ENCODE data around the gene MFSD6. TPM values are rescaled to one million over a fixed set of nuclear protein-coding genes. Genes with fewer than 3 reads are reported as not detected.

MFSD6 gene
- polyA plus RNA-seq, 1 of the 3 experiments (the other 2 are of a cell fraction), result 15.1 TPM

DNA sequence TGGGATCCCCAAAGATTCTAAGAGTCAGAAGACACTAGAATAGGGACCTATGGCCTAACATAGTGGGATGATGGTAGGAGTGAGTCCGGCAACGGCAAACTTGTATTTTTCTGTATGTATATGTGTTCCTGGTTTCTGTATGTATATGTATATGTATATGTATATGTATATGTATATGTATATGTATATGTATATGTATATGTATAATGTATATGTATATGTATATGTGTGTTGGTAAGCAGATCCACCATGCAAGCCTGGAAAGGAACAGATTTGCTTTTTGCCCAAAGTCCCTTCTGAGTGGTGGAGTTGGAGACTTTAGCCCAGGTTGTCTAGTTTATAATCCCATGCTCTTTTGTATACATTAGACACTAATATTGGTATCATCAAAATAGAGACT lies 46.6 kb downstream of the MFSD6 start:
- Histone ChIP-seq H3F3A (replicated peaks; ENCODE audit: insufficient read depth) (peaks cover 7% of the 10 kb centered on the region), H4K20me1 (ENCODE audit: insufficient read depth) (no peaks in the 10 kb centered on the region), H2AFZ (ENCODE audit: low read depth) (no peak overlapping the region), H3K4me1 (ENCODE audit: control insufficient read depth in 1 of 2, insufficient read depth in 2 of 2, low read depth in 1 of 2, low read length in 1 of 2) (peaks cover 3 to 7% of the 10 kb centered on the region in 2 experiments; a peak in 3 of 4 replicates), H3K27ac (ENCODE audit: low read depth in 2 of 2, low read length in 1 of 2) (no peak overlapping the region), H3K79me2 (ENCODE audit: insufficient read depth) (no peaks in the 10 kb centered on the region), H3K36me3 (replicated peaks in 1 of 2; ENCODE audit: control insufficient read depth in 1 of 2, insufficient read depth in 2 of 2, low read length in 1 of 2) (no peaks in the 10 kb centered on the region), H3K4me2 (no peak overlapping the region), H3K9me2 (no peaks in the 10 kb centered on the region), H3K4me3 (ENCODE audit: low read depth in 2 of 2, low read length in 1 of 2) (no peak overlapping the region), H3K27me3 (ENCODE audit: insufficient read depth) (no peaks in the 10 kb centered on the region), H3K9me3 (no peaks in the 10 kb centered on the region), H3K9ac (no peak overlapping the region)
- no peak for DNase-seq
- 100% methylated on average over 2 of the region's 2 CpGs for WGBS (ENCODE audit: low lambda C conversion rate)
- ChIA-PET CTCF (interaction anchor here (0.7 to 0.9 kb wide), 2 partner anchors 13 to 51 kb away, joined by 3 read pairs; no protein-coding TSS in a partner anchor), POLR2A (no interaction called here)
- TF ChIP-seq SIN3A (IDR thresholded peaks at IDR 0.05; ENCODE audit: borderline replicate concordance, low read depth, low read length) (no peak), RCOR1 (IDR thresholded peaks at IDR 0.05; ENCODE audit: low read length) (no peak), ELF1 (IDR thresholded peaks at IDR 0.05) (no peak), POLR2AphosphoS5 (IDR thresholded peaks at IDR 0.05; ENCODE audit: low read depth, low read length) (no peak)

GRCh38 chr2:190455358-190456095 lies 47.4 kb downstream of the MFSD6 start:
- Histone ChIP-seq H3K4me3 (ENCODE audit: low read depth in 2 of 2, low read length in 1 of 2) (no peak overlapping the region), H3F3A (replicated peaks; ENCODE audit: insufficient read depth) (peaks cover 7% of the 10 kb centered on the region), H3K27ac (ENCODE audit: low read depth in 2 of 2, low read length in 1 of 2) (no peak overlapping the region), H3K4me1 (ENCODE audit: control insufficient read depth in 1 of 2, insufficient read depth in 2 of 2, low read depth in 1 of 2, low read length in 1 of 2) (peaks cover 4 to 7% of the 10 kb centered on the region in 2 experiments; a peak in 3 of 4 replicates), H2AFZ (ENCODE audit: low read depth) (no peak overlapping the region), H3K9me2 (no peaks in the 10 kb centered on the region), H3K36me3 (replicated peaks in 1 of 2; ENCODE audit: control insufficient read depth in 1 of 2, insufficient read depth in 2 of 2, low read length in 1 of 2) (no peaks in the 10 kb centered on the region), H3K9ac (no peak overlapping the region), H4K20me1 (ENCODE audit: insufficient read depth) (no peaks in the 10 kb centered on the region), H3K9me3 (no peaks in the 10 kb centered on the region), H3K4me2 (no peak overlapping the region), H3K79me2 (ENCODE audit: insufficient read depth) (no peaks in the 10 kb centered on the region), H3K27me3 (ENCODE audit: insufficient read depth) (no peaks in the 10 kb centered on the region)
- DNase-seq, result no peak
- 94% methylated on average over 7 of the region's 7 CpGs for WGBS (ENCODE audit: low lambda C conversion rate)
- ChIA-PET POLR2A (no interaction called here), CTCF (interaction anchor here (0.9 kb wide), 1 partner anchor 12 kb away, joined by 3 read pairs; no protein-coding TSS in a partner anchor)
- no peak for TF ChIP-seq SMC3 (IDR thresholded peaks at IDR 0.05; ENCODE audit: low read depth, low read length)
- no peak for TF ChIP-seq RXRA (IDR thresholded peaks at IDR 0.05; ENCODE audit: borderline replicate concordance, low read depth)
- TF ChIP-seq REST (IDR thresholded peaks at IDR 0.05; ENCODE audit: low read depth, low read length), result no peak
- no peak for TF ChIP-seq GATA2 (CRISPR knock-in tag; IDR thresholded peaks at IDR 0.05)
- TF ChIP-seq EP300 (IDR thresholded peaks at IDR 0.05; ENCODE audit: borderline replicate concordance in 1 of 2, low read depth in 1 of 2, low read length in 1 of 2), result no peak
- TF ChIP-seq, protein P1, sequence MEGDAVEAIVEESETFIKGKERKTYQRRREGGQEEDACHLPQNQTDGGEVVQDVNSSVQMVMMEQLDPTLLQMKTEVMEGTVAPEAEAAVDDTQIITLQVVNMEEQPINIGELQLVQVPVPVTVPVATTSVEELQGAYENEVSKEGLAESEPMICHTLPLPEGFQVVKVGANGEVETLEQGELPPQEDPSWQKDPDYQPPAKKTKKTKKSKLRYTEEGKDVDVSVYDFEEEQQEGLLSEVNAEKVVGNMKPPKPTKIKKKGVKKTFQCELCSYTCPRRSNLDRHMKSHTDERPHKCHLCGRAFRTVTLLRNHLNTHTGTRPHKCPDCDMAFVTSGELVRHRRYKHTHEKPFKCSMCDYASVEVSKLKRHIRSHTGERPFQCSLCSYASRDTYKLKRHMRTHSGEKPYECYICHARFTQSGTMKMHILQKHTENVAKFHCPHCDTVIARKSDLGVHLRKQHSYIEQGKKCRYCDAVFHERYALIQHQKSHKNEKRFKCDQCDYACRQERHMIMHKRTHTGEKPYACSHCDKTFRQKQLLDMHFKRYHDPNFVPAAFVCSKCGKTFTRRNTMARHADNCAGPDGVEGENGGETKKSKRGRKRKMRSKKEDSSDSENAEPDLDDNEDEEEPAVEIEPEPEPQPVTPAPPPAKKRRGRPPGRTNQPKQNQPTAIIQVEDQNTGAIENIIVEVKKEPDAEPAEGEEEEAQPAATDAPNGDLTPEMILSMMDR (IDR thresholded peaks at IDR 0.05), result no peak
- no peak for TF ChIP-seq MEF2A (IDR thresholded peaks at IDR 0.05; ENCODE audit: borderline replicate concordance, low read depth)
- TF ChIP-seq TCF12 (IDR thresholded peaks at IDR 0.05), result no peak
- TF ChIP-seq, protein P2, sequence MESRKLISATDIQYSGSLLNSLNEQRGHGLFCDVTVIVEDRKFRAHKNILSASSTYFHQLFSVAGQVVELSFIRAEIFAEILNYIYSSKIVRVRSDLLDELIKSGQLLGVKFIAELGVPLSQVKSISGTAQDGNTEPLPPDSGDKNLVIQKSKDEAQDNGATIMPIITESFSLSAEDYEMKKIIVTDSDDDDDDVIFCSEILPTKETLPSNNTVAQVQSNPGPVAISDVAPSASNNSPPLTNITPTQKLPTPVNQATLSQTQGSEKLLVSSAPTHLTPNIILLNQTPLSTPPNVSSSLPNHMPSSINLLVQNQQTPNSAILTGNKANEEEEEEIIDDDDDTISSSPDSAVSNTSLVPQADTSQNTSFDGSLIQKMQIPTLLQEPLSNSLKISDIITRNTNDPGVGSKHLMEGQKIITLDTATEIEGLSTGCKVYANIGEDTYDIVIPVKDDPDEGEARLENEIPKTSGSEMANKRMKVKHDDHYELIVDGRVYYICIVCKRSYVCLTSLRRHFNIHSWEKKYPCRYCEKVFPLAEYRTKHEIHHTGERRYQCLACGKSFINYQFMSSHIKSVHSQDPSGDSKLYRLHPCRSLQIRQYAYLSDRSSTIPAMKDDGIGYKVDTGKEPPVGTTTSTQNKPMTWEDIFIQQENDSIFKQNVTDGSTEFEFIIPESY (IDR thresholded peaks at IDR 0.05; ENCODE audit: borderline replicate concordance, low read depth), result no peak
- TF ChIP-seq, protein P3, sequence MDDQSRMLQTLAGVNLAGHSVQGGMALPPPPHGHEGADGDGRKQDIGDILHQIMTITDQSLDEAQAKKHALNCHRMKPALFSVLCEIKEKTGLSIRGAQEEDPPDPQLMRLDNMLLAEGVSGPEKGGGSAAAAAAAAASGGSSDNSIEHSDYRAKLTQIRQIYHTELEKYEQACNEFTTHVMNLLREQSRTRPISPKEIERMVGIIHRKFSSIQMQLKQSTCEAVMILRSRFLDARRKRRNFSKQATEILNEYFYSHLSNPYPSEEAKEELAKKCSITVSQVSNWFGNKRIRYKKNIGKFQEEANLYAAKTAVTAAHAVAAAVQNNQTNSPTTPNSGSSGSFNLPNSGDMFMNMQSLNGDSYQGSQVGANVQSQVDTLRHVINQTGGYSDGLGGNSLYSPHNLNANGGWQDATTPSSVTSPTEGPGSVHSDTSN (IDR thresholded peaks at IDR 0.05), result no peak
- no peak for TF ChIP-seq MXI1 (IDR thresholded peaks at IDR 0.05; ENCODE audit: low read depth, low read length)
- no peak for TF ChIP-seq NRF1 (IDR thresholded peaks at IDR 0.05; ENCODE audit: low read depth, low read length)
- no peak for TF ChIP-seq USF2 (IDR thresholded peaks at IDR 0.05; ENCODE audit: borderline replicate concordance, low read depth, low read length)
- no peak for TF ChIP-seq SIN3A (IDR thresholded peaks at IDR 0.05; ENCODE audit: borderline replicate concordance, low read depth, low read length)
- TF ChIP-seq JUND (IDR thresholded peaks at IDR 0.05), result no peak
